Measurements from ENCODE around the gene CPOX. TPM values are rescaled to one million over a fixed set of nuclear protein-coding genes. Genes with fewer than 3 reads are reported as not detected.

The CPOX gene
- total RNA-seq, 6 experiments from 2014 or later = 18.0 to 27.6 (median 19.6) TPM

- no peak overlapping the region for H3K4me3 Mint-ChIP-seq
- peaks cover 7% of the 10 kb centered on the region for H3K27me3 Mint-ChIP-seq (ENCODE audit: insufficient read depth)
- no peaks in the 10 kb centered on the region for H3K36me3 Mint-ChIP-seq (ENCODE audit: low read depth)
- H3K27ac Mint-ChIP-seq = no peak overlapping the region
- no peaks in the 10 kb centered on the region for H3K4me1 Mint-ChIP-seq (ENCODE audit: low read depth)
- TF ChIP-seq CTCF (IDR thresholded peaks at IDR 0.05) = no peak
- 0 out of 2 replicates have a peak, but pooled peaks cover 4% of the 10 kb centered on the region for H3K9me3 Mint-ChIP-seq
- no peak for DNase-seq
Measured at GRCh38 chr3:98608029-98608428, 14.6 kb upstream of the CPOX start.

GRCh38 chr3:98603580-98603979, 10.2 kb upstream of the CPOX start:
- no peak overlapping the region for H3K4me3 Mint-ChIP-seq
- TF ChIP-seq CTCF (IDR thresholded peaks at IDR 0.05) = no peak
- H3K9me3 Mint-ChIP-seq = no peaks in the 10 kb centered on the region
- H3K4me1 Mint-ChIP-seq (ENCODE audit: low read depth) = no peaks in the 10 kb centered on the region
- no peak for DNase-seq
- peaks cover 2% of the 10 kb centered on the region; the same call in 1 of the 2 replicates for H3K27me3 Mint-ChIP-seq (ENCODE audit: insufficient read depth)
- no peaks in the 10 kb centered on the region for H3K36me3 Mint-ChIP-seq (ENCODE audit: low read depth)
- H3K27ac Mint-ChIP-seq = no peak overlapping the region

- Mint-ChIP-seq H3K4me3 (no peak overlapping the region), H3K36me3 (ENCODE audit: low read depth) (no peaks in the 10 kb centered on the region), H3K4me1 (ENCODE audit: low read depth) (no peaks in the 10 kb centered on the region), H3K9me3 (no peaks in the 10 kb centered on the region), H3K27ac (no peak overlapping the region), H3K27me3 (ENCODE audit: insufficient read depth) (peaks cover 6% of the 10 kb centered on the region; the same call in 1 of the 2 replicates)
- DNase-seq = peak; percentile 65
- TF ChIP-seq CTCF (IDR thresholded peaks at IDR 0.05) = peak; percentile 86
Measured at GRCh38 chr3:98602078-98602678, 8.8 kb upstream of the CPOX start.

- no peak for TF ChIP-seq CTCF (IDR thresholded peaks at IDR 0.05)
- H3K4me3 Mint-ChIP-seq = no peak overlapping the region
- H3K27me3 Mint-ChIP-seq (ENCODE audit: insufficient read depth) = peaks cover 6% of the 10 kb centered on the region; the same call in 1 of the 2 replicates
- H3K4me1 Mint-ChIP-seq (ENCODE audit: low read depth) = no peaks in the 10 kb centered on the region
- DNase-seq = no peak
- no peaks in the 10 kb centered on the region for H3K36me3 Mint-ChIP-seq (ENCODE audit: low read depth)
- no peak overlapping the region for H3K27ac Mint-ChIP-seq
- no peaks in the 10 kb centered on the region for H3K9me3 Mint-ChIP-seq
Measured at GRCh38 chr3:98601180-98601579, 7.8 kb upstream of the CPOX start.

- Mint-ChIP-seq H3K36me3 (ENCODE audit: low read depth) (no peaks in the 10 kb centered on the region), H3K9me3 (no peaks in the 10 kb centered on the region), H3K27me3 (ENCODE audit: insufficient read depth) (peaks cover 6% of the 10 kb centered on the region; the same call in 1 of the 2 replicates), H3K4me3 (no peak overlapping the region), H3K4me1 (ENCODE audit: low read depth) (no peaks in the 10 kb centered on the region), H3K27ac (no peak overlapping the region)
- no peak for DNase-seq
- TF ChIP-seq CTCF (IDR thresholded peaks at IDR 0.05) = no peak
Measured at GRCh38 chr3:98600412-98601095, 7.1 kb upstream of the CPOX start.

Measured in HFFc6 (cell line).